MCF 10A (cell line): Measurements from ENCODE around the gene MRPS26. TPM values are rescaled to one million over a fixed set of nuclear protein-coding genes. Genes with fewer than 3 reads are reported as not detected.

Source experiments
- BruUV-seq: library from RNA; stranded (reverse); fragments of 400-500 nt; replicated peaks from 2 replicates; lab custom pipeline; 2021; lab: Mats Ljungman, UMichigan
- CTCF ChIA-PET: fragments of 300-600 bp; sonication (Branson Sonifier 250); formaldehyde crosslinking; extraction: SDS; loops from one replicate; lab custom pipeline; 2021; ENCODE audit warnings: antibody characterized with exemption, inconsistent platforms; lab: Yijun Ruan, JAX
- POLR2A ChIA-PET: fragments of 300-600, 350-650 bp; sonication (Branson Sonifier 250); formaldehyde crosslinking; extraction: SDS; loops from one replicate; lab custom pipeline; 2020; ENCODE audit warnings: antibody characterized with exemption, inconsistent platforms; lab: Yijun Ruan, JAX
- DNase-seq: peaks from one replicate; pipeline ENCODE4 v3.0.0-alpha.2; 2018; ENCODE audit not compliant: unreplicated experiment
- H3K27ac Mint-ChIP-seq: one replicate; pipeline ENCODE4 v1.8.0; 2022; ENCODE audit warnings: mild to moderate bottlenecking, low read depth, mixed read lengths; ENCODE audit not compliant: unreplicated experiment
- H3K27me3 Mint-ChIP-seq: one replicate; pipeline ENCODE4 v1.8.0; 2022; ENCODE audit warnings: mixed read lengths; ENCODE audit not compliant: insufficient read depth, unreplicated experiment
- H3K36me3 Mint-ChIP-seq: one replicate; pipeline ENCODE4 v1.8.0; 2022; ENCODE audit warnings: mild to moderate bottlenecking, moderate library complexity, mixed read lengths; ENCODE audit not compliant: insufficient read depth, unreplicated experiment
- H3K4me1 Mint-ChIP-seq: one replicate; pipeline ENCODE4 v1.8.0; 2022; ENCODE audit warnings: mixed read lengths; ENCODE audit not compliant: insufficient read depth, unreplicated experiment
- H3K4me3 Mint-ChIP-seq: one replicate; pipeline ENCODE4 v1.8.0; 2022; ENCODE audit warnings: mild to moderate bottlenecking, moderate library complexity, mixed read lengths; ENCODE audit not compliant: unreplicated experiment
- H3K9me3 Mint-ChIP-seq: one replicate; pipeline ENCODE4 v1.8.0; 2022; ENCODE audit warnings: mixed read lengths; ENCODE audit not compliant: unreplicated experiment
- CTCF ChIP-seq: fragments of 200-600 bp; IDR thresholded peaks from one replicate; pipeline ENCODE4 v1.8.0; 2022; ENCODE audit warnings: antibody characterized with exemption, mild to moderate bottlenecking; ENCODE audit not compliant: unreplicated experiment
- intact Hi-C: fragments of 100-400 bp; cut with micrococcal nuclease; formaldehyde crosslinking; loops from 2 replicates; pipeline ENCODE4 v1.14.1; 2022
- total RNA-seq: library from RNA; stranded (reverse); gene quantifications from 2 replicates; pipeline ENCODE4 v1.2.3, GENCODE V29; 2022

The MRPS26 gene
- total RNA-seq, 1 experiment from 2014 or later: 68.4 TPM

GRCh38 chr20:3044336-3044965, 1.4 kb upstream of the MRPS26 start:
- H3K36me3 Mint-ChIP-seq: peaks cover 36% of the 10 kb centered on the region
- H3K9me3 Mint-ChIP-seq: no peaks in the 10 kb centered on the region
- H3K4me1 Mint-ChIP-seq: peaks cover 12% of the 10 kb centered on the region
- H3K4me3 Mint-ChIP-seq: no peak overlapping the region
- no peak for DNase-seq
- no peak for TF ChIP-seq CTCF
- ChIA-PET POLR2A (interaction anchor here (1.3 kb wide), 1 partner anchor 114 kb away, joined by 4 read pairs; no protein-coding TSS in a partner anchor), CTCF (interaction anchor here (3.2 kb wide), 1 partner anchor 8 kb away, joined by 22 read pairs; no protein-coding TSS in a partner anchor)
- H3K27me3 Mint-ChIP-seq: no peaks in the 10 kb centered on the region
- intact Hi-C loops: no loop called here
- BruUV-seq: no TSS peak
- peak overlapping the region; percentile 83 for H3K27ac Mint-ChIP-seq

GRCh38 chr20:3045042-3045815, 623 bp upstream of the MRPS26 start:
- H3K4me1 Mint-ChIP-seq: peaks cover 12% of the 10 kb centered on the region
- no peaks in the 10 kb centered on the region for H3K9me3 Mint-ChIP-seq
- H3K4me3 Mint-ChIP-seq: peak overlapping the region; percentile 95
- DNase-seq: no peak
- ChIA-PET CTCF (interaction anchor here (0.5 to 1.0 kb wide), 3 partner anchors 8 to 809 kb away, joined by 3 read pairs; no protein-coding TSS in a partner anchor), POLR2A (interaction anchor here (0.6 to 1.3 kb wide), 9 partner anchors 25 to 393 kb away, joined by 3 to 4 read pairs (median 3); partner anchors contain the start of gene NOP56)
- intact Hi-C loops: no loop called here
- H3K36me3 Mint-ChIP-seq: peaks cover 42% of the 10 kb centered on the region
- TF ChIP-seq CTCF: no peak
- BruUV-seq: TSS peak; percentile 28
- H3K27ac Mint-ChIP-seq: peak overlapping the region; percentile 83
- H3K27me3 Mint-ChIP-seq: no peaks in the 10 kb centered on the region

GRCh38 chr20:3046677-3047462, 1.0 kb downstream of the MRPS26 start:
- BruUV-seq: no TSS peak
- CTCF ChIA-PET: interaction anchor here (0.5 to 1.6 kb wide), 4 partner anchors 28 to 236 kb away, joined by 3 to 4 read pairs (median 3); no protein-coding TSS in a partner anchor
- H3K27ac Mint-ChIP-seq: peak overlapping the region; percentile 83
- TF ChIP-seq CTCF: no peak
- no peaks in the 10 kb centered on the region for H3K27me3 Mint-ChIP-seq
- DNase-seq: peak; percentile 39
- H3K9me3 Mint-ChIP-seq: no peaks in the 10 kb centered on the region
- H3K4me1 Mint-ChIP-seq: peaks cover 8% of the 10 kb centered on the region
- H3K36me3 Mint-ChIP-seq: peaks cover 37% of the 10 kb centered on the region
- intact Hi-C loops: no loop called here
- POLR2A ChIA-PET: interaction anchor here (0.7 to 0.9 kb wide), 2 partner anchors 38 to 57 kb away, joined by 3 read pairs; no protein-coding TSS in a partner anchor
- H3K4me3 Mint-ChIP-seq: peak overlapping the region; percentile 95
